Caki2 (cell line): ENCODE data around the gene ARID1B. TPM values are rescaled to one million over a fixed set of nuclear protein-coding genes. Genes with fewer than 3 reads are reported as not detected.

Experiments
- DNase-seq: peaks from one replicate; pipeline ENCODE4 v3.0.0-alpha.2; 2015; ENCODE audit warnings: low read depth
- in situ Hi-C: cut with HindIII; loops from 2 replicates; pipeline ENCODE4 v1.10.0; 2016; ENCODE audit warnings: low sequenced_read_pairs, low pct_unique_long_range_greater_than_20kb, mixed read lengths
- total RNA-seq: library from RNA; depleted of rRNA; stranded (reverse); fragments of >200 nt; shearing (Covaris generic); gene quantifications from 2 replicates; pipeline ENCODE4 v1.2.3, GENCODE V29; 2014; ENCODE audit warnings: low replicate concordance

Gene ARID1B
- total RNA-seq, 1 experiment from 2014 or later = 6.9 TPM

GRCh38 chr6:156771761-156772160, 5.4 kb upstream of the ARID1B start:
- in situ Hi-C loops = no loop called here

GRCh38 chr6:156773476-156773875, 3.7 kb upstream of the ARID1B start:
- DNase-seq = no peak
- in situ Hi-C loops = no loop called here

More at GRCh38 chr6:156771761-156772160, 5.4 kb upstream of the ARID1B start:
- DNase-seq = no peak

- no peak for DNase-seq
- in situ Hi-C loops = no loop called here
Measured at GRCh38 chr6:156773935-156774852, 3.0 kb upstream of the ARID1B start.

- no peak for DNase-seq
- in situ Hi-C loops = no loop called here
Measured at GRCh38 chr6:156774863-156775405, 2.2 kb upstream of the ARID1B start.

GRCh38 chr6:156775717-156776116, 1.5 kb upstream of the ARID1B start:
- no peak for DNase-seq

GRCh38 chr6:156776470-156776839, 723 bp upstream of the ARID1B start:
- peak; percentile 37 for DNase-seq
- in situ Hi-C loops = no loop called here

More at GRCh38 chr6:156775717-156776116, 1.5 kb upstream of the ARID1B start:
- in situ Hi-C loops = no loop called here

GRCh38 chr6:156777577-156778453, 637 bp downstream of the ARID1B start:
- in situ Hi-C loops = no loop called here
- peak; percentile 56 for DNase-seq

- DNase-seq = peak; percentile 67
- in situ Hi-C loops = no loop called here
Measured at GRCh38 chr6:156778454-156779205, 1.5 kb downstream of the ARID1B start.

GRCh38 chr6:156779206-156780094, 2.3 kb downstream of the ARID1B start:
- in situ Hi-C loops = no loop called here
- DNase-seq = peak; percentile 25

GRCh38 chr6:156780102-156780641, 3.0 kb downstream of the ARID1B start:
- in situ Hi-C loops = no loop called here
- peak; percentile 62 for DNase-seq

GRCh38 chr6:156780962-156781853, 4.0 kb downstream of the ARID1B start:
- in situ Hi-C loops = no loop called here
- DNase-seq = no peak

GRCh38 chr6:156781861-156782631, 4.9 kb downstream of the ARID1B start:
- no peak for DNase-seq
- in situ Hi-C loops = no loop called here

- DNase-seq = no peak
- in situ Hi-C loops = no loop called here
Measured at GRCh38 chr6:156782691-156783320, 5.6 kb downstream of the ARID1B start.

- in situ Hi-C loops = no loop called here
Measured at GRCh38 chr6:156783958-156784357, 6.8 kb downstream of the ARID1B start.

GRCh38 chr6:156786652-156787051, 9.5 kb downstream of the ARID1B start:
- DNase-seq = no peak
- in situ Hi-C loops = no loop called here

More at GRCh38 chr6:156783958-156784357, 6.8 kb downstream of the ARID1B start:
- DNase-seq = no peak
